ENCODE measurements around the gene PARVB.

The PARVB gene

DNA sequence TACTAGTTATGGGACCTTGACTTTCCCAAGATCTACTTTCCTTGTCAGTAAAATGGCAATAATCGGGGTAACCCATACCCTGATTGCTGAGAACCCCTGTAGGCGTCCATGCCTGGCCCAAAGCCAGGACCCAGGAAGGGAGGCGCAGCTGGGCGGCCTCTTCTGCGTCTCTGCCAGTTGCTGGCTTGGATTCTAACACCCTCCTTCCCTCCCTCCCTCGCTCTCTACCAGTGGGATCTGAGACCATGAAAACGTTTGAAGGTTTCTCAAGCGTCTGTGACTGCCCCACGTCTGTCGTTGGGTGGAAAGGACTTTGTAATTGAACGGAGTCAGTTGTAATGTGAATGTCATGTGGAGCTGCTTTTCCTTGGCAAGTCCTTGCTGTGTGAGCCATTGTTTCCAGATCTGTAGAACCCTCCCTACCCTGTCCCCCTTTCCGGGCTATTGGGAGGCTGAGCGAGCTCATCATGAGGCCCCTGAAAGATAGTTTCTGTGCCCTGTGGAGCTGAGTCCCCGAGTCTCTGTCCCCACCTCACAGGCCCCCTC, 47.8 kb downstream of the PARVB start:
- DNase-seq = no peak
- intact Hi-C loops (cut with DNase I) = loop anchor here (10.0 kb wide), 1 partner anchor 77 kb away; no protein-coding TSS in a partner anchor

DNA sequence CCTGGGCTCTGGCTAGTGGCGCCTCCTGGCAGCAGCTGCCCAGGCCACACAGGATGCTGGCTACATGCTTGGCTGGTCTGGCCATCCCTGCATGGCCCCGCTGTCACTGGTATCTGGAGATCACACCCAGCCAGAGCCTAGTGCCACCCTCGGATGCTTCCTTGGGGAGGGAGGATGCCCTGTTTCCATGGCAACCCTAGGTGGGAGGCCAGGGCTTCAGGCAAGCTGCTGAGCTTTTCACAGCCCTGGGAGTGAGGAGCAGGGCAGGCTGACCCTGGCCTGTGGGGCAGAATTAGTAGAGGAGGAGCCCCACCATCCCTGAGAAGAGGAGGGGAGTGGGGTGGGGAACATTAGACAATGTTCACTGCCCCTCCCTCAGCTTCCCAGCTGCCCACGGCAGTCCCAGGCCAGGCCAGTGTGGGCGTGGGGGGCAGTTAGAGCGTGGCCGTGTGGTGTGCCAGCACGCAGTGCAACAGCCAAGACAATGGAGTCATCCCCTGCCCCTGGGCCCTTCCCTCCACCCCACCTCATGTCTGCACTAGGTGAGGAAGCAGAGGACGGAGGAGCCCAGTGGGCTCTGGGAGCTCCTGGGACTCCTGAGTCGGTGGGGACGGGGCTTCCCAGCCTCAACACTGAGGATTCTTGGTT, 50.4 kb downstream of the PARVB start:
- intact Hi-C loops (cut with DNase I) = loop anchor here (10.0 kb wide), 1 partner anchor 80 kb away; no protein-coding TSS in a partner anchor
- peak; percentile 38 to 96 (median 76) for DNase-seq

DNA sequence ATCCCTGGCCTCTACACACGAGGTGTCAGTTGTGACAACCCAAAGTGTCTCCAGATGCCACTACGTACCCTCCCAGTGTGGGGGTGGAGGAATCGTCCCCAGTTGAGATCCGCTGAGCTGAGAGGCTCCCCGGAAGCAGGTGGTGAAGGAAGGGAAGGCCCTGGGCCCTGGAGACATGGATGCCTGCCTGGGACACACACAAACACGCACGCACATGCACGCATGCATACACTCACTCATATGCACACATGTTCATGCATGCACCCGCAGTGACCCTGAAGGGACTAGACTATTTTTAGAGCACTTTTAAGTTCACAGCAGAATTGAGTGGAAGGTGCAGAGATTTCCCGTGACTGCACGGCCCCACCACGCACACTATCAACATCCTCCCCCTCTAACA, 50.9 kb downstream of the PARVB start:
- peak in 4 of 42 donors; percentile 21 to 37 (median 26) for DNase-seq

DNA sequence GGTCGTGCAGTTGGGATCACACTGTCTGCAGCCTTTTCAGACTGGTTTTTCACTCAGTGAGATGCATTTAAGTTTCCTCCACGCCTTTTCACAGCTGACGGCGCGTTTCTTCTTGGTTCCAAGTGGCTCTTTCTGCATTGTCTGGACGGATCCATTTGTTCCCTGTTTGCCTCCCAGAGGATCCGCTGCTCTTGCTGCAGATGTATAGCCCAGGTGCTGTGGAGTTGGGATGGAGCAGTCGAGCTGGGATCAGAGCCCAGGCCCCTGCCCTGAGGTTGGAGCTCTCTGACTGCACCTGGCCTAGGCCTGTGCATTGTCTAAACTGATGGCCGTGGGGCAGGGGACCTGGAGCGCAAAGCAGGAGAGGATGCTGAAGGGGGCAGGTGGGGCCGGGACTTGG, 51.6 kb downstream of the PARVB start:
- no peak for DNase-seq
- intact Hi-C loops (cut with DNase I) = loop anchor here (10.0 kb wide), 1 partner anchor 81 kb away; no protein-coding TSS in a partner anchor

More for the DNA sequence above, 50.9 kb downstream of the PARVB start:
- intact Hi-C loops (cut with DNase I) = loop anchor here (10.0 kb wide), 1 partner anchor 80 kb away; no protein-coding TSS in a partner anchor

DNA sequence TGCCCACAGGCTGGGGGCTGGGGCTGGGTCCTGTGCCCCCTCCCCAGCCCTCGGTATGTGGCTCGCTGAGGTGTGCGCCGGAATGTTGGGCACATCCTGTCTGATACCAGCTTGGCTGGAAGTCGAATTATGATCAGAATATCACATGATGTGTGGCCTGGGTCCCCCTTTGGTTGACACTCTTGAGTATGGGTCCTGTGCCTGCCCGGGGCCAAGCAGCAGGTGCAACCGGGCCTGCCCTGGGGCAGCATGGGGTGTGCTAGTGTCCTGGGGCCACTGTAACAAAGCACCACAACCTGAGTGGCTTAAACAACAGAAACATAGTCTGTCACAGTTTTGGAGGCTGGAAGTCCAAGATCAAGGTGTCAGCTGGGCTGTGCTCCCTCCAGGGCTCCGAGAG, 52.7 kb downstream of the PARVB start:
- intact Hi-C loops (cut with DNase I) = loop anchor here (10.0 kb wide), 1 partner anchor 82 kb away; no protein-coding TSS in a partner anchor
- no peak for DNase-seq

DNA sequence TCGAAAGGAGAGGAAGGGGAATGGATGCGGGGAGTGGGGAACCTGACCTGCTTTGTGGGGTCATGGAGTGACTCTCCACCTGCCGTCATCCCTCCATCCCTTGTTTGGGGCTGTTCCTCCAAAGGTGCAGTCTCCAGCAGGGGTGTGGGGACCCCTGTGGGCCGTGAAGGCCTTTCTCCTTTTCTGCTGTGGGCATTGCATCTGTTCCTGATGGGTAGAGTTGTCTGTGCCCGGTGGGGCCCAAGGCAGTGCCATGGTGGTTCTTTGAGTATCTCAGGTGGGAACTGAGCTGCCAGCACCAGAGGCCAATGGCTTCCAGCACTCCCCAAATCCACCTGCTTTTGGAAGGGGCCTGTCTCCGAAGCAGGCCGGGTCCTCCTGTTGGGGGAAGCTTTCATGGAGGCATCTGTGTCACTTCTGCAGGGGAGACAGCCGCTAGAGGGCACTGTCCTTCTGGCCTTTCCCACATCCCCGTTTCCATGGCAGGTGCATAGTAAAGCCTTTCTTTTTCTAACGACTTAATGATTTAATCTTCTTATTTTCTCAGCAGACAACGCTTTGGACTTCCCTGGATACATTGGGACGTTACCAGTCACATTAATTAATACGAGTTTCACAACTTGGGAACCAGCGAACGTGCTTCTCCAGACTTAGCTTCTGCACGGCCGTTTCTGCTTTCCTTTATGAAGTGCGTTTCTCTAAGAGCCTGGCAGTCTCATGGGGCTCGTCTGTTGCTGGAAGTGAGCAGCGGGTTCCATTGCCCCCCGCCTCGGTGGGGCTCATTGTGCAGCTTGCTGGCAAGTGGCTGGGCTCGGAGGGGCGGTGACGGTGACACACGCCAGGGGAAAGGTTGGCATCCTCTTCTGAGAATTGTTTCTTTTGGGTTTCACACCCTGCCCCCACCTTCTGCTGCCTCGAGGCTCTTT, 57.1 kb downstream of the PARVB start:
- peak; percentile 68 to 93 (median 85) for DNase-seq

DNA sequence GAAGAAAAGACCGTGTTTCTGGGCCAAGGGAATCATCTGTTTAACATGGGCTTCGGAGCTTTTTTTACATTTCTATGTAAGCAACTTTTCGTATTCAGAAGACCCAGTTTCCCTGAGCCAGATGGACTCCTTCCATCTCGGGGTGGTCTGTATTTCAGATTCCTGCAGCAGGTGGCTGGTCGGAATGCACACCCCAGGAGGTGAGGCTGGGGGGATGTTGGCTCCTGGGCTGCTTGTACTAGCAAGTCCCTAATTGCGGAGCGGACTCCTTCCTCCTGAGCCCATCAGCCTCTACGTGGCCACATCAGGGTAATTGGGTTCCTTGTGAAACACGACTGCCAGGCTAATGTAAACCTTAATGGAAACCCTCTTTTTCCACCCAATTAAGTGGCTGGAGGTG, 58.7 kb downstream of the PARVB start:
- intact Hi-C loops (cut with DNase I) = loop anchor here (5.0 kb wide), 1 partner anchor 544 kb away; no protein-coding TSS in a partner anchor
- no peak for DNase-seq

More for the DNA sequence above, 57.1 kb downstream of the PARVB start:
- intact Hi-C loops (cut with DNase I) = loop anchor here (5.0 kb wide), 1 partner anchor 546 kb away; no protein-coding TSS in a partner anchor

DNA sequence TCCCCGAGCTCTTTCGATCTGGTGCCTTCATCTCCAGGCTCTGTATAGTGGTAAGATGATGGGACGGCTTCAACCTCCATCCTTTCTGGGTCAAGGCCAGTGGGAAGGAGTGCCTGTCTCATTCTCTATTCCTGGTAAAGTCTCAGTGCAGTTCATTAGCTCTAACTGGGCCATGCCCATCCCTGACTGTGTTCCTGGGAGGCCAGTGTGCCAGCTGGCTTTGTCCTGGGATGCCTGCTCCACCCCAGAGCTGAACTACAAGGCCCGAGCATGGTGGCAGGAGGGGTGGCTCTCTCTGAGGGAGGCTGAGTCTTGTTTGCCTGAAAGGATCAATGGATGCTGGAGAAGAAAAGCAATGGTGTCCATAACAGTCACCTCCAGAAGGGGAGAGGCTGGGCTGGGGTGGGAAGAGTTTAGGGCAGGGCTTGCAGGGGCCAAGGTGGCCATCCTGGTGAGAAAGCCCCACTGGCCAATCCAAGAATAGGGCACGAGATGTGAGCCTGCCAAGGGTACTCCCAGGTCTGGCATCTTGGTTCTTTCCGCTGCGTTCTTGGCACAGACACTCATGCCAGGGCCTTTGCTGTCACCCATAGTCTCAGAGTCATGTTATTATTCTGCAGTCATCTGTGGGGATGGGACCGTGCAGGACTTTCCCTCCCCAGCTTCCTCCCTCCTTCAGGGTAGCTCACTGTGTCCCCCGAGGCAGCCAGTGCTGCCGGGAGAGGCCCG, 60.1 kb downstream of the PARVB start:
- intact Hi-C loops (cut with DNase I) = loop anchor here (5.0 kb wide), 1 partner anchor 543 kb away; no protein-coding TSS in a partner anchor
- no peak for DNase-seq

DNA sequence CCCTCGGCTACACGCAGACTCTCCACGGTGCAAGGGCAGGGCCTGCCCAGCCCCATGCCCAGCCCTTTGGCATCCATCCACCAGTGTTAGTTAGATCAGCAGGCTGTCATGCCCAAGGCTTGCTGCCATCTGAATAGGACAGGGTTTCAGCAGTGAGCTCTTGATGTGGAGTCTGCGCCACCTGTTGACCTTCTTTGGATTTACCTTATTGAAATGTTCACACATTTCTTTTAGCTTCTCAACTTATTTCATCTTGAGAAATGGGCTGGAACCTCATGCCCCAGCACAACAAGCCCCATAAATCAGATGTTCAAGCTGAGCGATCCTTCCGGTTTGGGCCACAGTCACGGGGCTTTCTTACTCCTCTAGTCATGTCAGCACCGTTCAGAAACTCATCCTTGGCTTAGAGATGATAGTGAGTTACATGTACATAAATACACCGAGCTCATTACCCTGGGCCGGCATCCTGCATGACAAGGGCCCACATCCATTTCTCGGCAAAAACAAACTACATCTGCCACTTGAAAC, 61.7 kb downstream of the PARVB start:
- peak in 13 of 42 donors; percentile 6 to 55 (median 22) for DNase-seq
- intact Hi-C loops (cut with DNase I) = no loop called here

DNA sequence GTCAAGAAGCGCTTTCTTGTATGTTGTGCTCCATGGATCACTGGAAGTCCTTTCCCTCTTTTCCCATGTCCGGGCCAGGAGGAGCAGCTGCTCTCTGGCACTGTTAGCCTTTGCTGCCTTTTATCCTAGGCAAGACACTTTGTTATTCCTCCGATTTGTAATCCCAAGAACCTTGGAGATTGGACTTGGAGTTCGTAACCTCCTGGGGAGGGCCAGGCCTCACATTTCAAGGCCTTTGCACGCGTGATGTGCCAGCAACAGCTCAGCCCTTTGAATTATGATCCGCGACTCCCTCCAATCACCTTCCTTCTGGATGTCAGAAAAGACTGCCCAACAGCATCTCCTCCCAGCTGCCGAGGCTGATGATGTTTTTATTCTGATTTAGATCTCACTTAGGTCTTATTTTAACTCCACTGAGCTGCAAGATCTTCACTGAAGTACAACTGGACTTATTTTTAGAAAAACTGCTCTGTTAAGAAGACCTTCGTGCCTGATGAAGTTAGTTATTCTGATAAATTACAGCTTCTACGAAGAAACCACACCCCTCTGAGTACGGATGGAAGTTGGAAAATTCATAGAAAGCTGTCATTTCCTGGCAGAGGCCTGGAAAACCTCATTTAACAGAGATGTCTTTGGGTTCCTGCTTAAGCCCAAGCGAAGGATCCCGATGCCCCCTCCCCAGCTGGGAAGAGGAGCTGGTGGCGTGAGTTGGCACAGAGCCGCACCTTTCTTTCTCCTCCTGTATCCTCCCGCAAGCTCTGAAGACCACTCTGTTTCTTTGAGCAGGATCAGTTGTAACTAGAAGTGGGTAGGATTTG, 62.4 kb downstream of the PARVB start:
- no peak for DNase-seq
- intact Hi-C loops (cut with DNase I) = no loop called here

DNA sequence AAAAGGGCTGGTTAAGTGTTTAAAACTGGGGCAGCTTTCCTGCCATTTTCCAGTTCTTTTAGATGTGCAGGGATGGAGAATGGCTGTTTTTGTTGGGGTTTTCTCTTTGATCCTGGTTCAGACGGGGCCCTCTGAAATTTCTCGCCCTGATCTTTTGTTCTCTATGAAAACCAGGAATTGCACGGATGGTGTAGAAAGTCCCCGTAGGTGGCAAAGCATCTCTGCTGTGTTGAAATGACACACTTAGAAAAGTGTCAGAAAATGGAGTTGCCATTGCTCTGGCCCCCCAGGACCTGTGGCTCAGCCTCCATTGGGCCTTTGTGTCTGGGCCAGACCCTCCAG, 63.0 kb downstream of the PARVB start:
- no peak for DNase-seq
- intact Hi-C loops (cut with DNase I) = no loop called here

DNA sequence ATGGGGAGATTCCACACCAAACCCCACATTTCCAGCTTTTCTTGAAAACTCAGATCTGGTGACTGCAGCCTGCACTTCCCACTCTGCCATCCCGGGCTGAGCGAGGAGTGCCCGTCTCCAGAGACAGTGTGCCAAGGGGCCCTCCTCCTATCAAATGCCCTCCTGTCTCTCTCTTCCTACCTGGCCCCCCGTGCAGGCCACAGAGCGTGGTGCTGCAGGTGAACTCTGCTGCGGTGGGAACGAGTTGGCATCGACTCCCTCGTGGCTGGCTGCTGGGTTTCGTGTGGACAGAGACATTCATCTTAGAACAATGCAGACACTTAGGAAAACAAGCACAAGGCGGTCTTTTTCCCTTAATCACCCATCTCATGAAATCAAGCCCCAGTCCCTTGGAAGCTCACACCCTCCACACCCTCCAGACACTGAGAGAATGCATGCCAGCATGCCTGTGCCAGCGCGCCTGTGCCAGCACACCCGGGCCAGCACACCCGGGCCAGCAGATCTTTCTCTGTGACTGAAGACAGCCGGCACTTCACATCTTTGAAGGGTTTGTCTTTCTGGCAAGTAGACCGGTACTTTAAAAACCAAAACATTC, 65.0 kb downstream of the PARVB start:
- intact Hi-C loops (cut with DNase I) = no loop called here
- peak in 29 of 42 donors; percentile 14 to 63 (median 40) for DNase-seq

DNA sequence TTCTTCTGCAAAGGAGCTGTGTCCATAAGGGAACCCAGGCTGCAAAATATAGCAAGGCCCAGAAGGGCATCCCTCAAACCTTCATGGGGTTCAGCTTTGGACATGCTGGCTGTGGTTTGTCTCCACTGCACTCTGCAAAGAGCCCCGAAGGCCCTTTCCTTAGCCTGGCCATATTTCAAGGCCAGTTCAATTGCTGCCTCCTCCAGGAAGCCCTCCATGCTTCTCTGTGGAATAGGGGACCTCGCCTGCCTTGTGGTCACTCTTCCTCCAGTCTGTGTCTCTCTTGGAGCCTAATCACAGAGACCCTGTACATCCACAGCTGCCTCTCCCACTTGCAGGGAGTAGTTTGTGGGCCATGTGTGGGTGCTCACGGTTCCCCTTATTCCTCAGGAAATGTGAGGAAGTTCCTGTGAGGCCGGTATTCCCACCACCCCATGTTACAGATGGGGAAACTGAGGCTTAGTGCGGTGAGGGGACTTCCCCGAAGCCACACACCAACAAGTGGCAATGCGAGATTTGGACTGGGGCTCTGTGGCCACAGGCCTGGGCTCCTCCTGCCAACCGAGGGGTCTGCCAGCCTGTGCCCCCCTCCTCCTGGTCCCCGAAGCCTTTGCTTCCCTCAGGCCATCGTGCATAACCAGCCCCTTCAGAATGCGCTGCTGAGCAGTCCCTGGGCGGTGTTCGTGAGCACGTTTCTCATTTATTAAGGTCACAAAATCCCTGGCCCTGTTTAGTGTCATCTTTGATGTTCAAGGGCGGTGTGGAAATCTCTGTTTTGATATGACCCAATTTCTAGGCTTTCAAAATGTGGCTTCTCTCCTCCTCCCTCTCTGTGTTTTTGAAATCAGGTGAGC, 65.8 kb downstream of the PARVB start:
- DNase-seq = no peak
- intact Hi-C loops (cut with DNase I) = no loop called here

DNA sequence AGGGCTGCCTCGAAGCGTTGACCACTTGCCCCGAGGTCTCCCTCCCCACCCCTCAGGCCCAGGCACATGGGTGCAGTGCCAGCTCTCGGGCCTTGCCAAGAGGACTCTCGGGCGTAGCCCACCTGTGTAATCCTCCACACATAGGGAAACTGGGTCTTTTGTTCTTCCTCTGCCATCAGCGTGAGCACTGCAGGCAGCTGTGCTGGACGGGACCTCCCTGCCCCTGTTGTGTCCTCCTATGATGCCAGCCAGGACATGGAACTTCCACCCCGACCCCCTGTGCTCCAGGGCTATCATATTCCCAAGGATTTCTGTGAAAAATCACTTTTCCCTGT, 66.4 kb downstream of the PARVB start:
- DNase-seq = no peak
- intact Hi-C loops (cut with DNase I) = no loop called here

DNA sequence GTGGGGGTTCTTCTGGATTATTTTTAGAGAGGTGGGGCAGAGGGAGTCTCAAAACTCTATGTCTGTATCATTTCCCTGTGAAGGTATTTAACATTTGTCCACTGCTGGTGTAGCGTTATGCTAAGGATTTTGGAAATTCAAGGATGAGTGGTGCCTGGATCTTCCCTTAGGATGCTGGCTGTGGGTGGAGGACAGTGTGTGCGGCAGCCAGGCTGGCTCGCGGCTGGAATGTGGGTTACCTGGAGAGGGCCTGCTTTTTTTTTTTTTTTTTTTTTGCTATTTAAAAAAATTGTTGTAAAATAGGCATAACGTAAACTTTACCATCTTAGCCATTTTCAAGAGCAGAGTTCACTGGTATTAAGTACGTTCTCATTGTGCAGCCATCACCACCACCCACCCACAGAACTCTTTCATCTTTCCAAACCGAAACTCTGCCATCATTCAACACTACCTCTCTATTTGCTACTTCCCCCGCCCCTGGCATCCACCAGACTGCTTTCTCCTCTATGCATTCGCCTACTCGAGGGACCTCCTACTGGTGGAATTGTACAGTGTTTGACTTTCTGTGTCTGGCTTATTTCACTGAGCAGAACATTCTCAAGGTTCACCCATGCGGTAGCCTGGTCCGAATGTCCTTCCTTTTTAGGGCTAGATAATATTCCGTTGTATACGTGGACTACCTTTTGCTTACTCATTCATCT, 67.1 kb downstream of the PARVB start:
- peak in 37 of 42 donors; percentile 17 to 91 (median 58) for DNase-seq
- intact Hi-C loops (cut with DNase I) = no loop called here

DNA sequence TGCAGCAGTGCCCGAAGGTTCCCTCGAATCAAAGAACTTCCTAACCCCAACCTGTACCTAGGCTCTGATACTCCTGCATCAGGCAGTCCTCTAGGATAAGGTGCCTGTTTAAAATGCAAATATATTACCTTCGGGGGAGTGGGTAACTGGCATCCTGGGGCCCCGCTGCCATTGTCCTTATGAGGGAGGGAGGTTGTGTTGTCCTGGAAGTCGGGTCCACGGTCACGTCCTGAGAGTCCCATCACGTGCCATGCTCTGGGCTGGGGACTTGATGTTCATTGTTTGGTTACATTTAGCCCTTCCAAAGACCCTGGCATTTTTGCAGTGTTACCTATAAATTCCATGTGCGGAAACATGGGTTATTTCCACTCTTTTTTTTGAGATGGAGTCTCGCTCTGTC, 67.6 kb downstream of the PARVB start:
- intact Hi-C loops (cut with DNase I) = no loop called here
- DNase-seq = no peak

Data from head of caudate nucleus (tissue), 42 donors.